AG04449 (cell line): Measurements from ENCODE around the gene CERK.
A peak's percentile ranks its signal among the peaks of the same experiment; 100 is the strongest.

Experiments
- CTCF ChIA-PET: fragments of 350-600 bp; formaldehyde crosslinking; extraction: SDS; loops from one replicate; lab custom pipeline; 2021; ENCODE audit warnings: antibody characterized with exemption; lab: Yijun Ruan, JAX
- POLR2A ChIA-PET: fragments of 400-600, 350-600 bp; formaldehyde crosslinking; extraction: SDS; loops from one replicate; lab custom pipeline; 2020; ENCODE audit warnings: antibody characterized with exemption, inconsistent platforms; lab: Yijun Ruan, JAX
- DNase-seq: peaks from one replicate; pipeline ENCODE4 v3.0.0-alpha.2; 2010; ENCODE audit warnings: low read depth, low spot score
- H3K4me3 ChIP-seq: 2 replicates; pipeline ENCODE4 v1.5.1; 2011; ENCODE audit warnings: low read depth, mild to moderate bottlenecking, control low read depth, low read length
- TF ChIP-seq, protein P1 (sequence below): IDR thresholded peaks from one replicate; pipeline ENCODE4 v1.5.1; 2011; ENCODE audit warnings: mild to moderate bottlenecking, moderate library complexity, low read length, control low read depth, inconsistent platforms; ENCODE audit not compliant: insufficient read depth; ENCODE audit errors: missing control alignments

The CERK gene

DNA sequence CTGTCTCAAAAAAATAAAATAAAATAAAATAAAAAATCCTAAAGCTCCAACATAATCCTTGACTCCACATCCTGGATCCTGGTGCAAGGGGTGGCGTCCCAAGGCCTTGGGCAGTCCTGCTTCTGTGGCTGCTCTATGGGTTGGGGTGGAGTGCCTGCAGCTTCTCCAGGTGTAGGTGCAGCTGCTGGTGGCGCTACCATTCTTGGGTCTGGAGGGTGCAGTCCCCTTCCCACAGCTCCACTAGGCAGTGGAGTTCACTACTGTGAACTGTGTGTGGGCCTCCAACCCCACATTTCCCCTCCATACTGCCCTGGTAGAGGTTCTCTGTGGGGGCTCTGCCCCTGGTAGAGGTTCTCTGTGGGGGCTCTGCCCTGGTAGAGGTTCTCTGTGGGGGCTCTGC lies 17.5 kb upstream of the CERK start:
- no peak for DNase-seq
- CTCF ChIA-PET: interaction anchor here (1.5 to 2.5 kb wide), 2 partner anchors 16 to 25 kb away, joined by 3 to 7 read pairs; no protein-coding TSS in a partner anchor
- POLR2A ChIA-PET: no interaction called here
- TF ChIP-seq, protein P1, sequence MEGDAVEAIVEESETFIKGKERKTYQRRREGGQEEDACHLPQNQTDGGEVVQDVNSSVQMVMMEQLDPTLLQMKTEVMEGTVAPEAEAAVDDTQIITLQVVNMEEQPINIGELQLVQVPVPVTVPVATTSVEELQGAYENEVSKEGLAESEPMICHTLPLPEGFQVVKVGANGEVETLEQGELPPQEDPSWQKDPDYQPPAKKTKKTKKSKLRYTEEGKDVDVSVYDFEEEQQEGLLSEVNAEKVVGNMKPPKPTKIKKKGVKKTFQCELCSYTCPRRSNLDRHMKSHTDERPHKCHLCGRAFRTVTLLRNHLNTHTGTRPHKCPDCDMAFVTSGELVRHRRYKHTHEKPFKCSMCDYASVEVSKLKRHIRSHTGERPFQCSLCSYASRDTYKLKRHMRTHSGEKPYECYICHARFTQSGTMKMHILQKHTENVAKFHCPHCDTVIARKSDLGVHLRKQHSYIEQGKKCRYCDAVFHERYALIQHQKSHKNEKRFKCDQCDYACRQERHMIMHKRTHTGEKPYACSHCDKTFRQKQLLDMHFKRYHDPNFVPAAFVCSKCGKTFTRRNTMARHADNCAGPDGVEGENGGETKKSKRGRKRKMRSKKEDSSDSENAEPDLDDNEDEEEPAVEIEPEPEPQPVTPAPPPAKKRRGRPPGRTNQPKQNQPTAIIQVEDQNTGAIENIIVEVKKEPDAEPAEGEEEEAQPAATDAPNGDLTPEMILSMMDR: no peak
- H3K4me3 ChIP-seq: no peak overlapping the region

DNA sequence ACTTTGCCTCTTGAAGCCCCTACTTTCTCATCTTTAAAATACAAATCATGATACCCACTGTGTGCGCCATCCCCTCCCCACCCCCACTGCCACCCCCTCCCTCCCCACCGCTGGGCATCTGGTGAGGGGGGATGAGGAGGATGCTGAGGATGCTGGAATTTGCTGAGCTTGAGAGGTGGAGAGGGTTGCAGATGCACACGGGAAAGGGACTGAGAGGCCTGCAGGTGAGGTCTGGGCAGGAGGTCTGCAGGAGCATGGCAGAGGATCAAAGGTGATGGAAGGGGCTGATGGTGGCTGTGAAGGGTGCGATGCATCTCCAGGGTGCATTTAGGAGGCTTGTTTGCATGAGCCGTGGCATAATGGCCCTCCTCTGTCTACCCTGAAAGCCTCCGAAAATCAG lies 16.8 kb upstream of the CERK start:
- CTCF ChIA-PET: interaction anchor here (1.0 to 2.5 kb wide), 2 partner anchors 10 to 15 kb away, joined by 3 to 7 read pairs; no protein-coding TSS in a partner anchor
- POLR2A ChIA-PET: interaction anchor here (1.5 kb wide), 1 partner anchor 8 kb away, joined by 12 read pairs; the partner anchor contains the start of gene TBC1D22A

DNA sequence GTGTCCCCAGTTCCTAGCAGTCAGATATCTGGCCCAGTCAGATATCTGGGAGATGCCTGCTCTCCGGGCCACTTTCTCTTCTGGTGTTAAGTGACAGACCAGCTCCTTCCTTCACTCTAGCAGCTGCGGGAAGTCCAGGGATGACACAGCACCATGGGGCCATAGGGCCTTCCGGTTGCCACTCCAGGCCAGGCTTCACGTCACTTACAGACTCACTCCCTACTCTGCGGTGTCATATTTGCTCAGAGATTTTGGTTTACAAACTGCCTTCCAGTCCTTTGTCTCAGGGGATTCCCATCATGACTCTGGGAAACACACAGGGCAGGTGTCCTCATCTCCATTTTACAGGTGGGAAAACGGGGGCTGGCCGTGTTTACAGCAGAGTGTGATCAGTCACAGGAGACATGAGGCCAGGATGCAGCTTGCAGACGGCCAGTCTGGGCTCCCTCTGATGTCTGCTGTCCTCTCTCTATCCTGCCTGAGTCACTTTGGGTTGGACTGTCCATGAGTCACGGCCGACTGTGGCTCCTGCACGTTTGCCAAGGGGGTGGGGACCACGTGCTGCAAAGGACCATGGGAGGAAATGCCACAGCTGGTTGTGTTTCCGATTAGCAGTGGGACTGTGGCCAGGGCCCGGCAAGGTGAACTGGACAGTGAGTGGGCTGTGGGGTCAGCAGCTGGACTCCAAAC lies 16.2 kb upstream of the CERK start:
- POLR2A ChIA-PET: interaction anchor here (0.7 to 1.5 kb wide), 2 partner anchors 8 to 1734 kb away, joined by 3 to 12 read pairs; partner anchors contain the start of gene TBC1D22A
- TF ChIP-seq, protein P1: no peak
- CTCF ChIA-PET: interaction anchor here (1.0 to 2.5 kb wide), 2 partner anchors 9 to 15 kb away, joined by 3 to 7 read pairs; no protein-coding TSS in a partner anchor
- peak; percentile 90 for DNase-seq
- H3K4me3 ChIP-seq: no peak overlapping the region; the same call in 1 of the 2 replicates

More for the DNA sequence above, 16.8 kb upstream of the CERK start:
- DNase-seq: no peak
- no peak overlapping the region for H3K4me3 ChIP-seq
- TF ChIP-seq, protein P1: no peak

DNA sequence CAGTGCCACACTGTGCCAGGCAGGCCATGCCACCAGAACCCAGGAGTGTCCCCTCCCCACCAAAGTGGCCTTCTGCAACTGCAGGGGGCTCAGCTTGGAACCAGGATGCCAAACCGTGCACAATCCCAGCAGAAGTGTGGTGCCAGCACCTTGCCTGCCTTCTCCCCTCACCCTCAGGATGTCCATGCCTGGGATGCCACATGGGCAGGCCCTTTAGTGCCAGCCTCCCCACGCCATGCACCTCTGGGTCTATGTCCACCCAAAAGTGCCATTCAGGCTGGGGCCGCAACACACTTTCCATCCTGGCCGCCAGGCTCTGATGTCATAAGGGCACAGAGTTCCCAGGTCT lies 15.7 kb upstream of the CERK start:
- POLR2A ChIA-PET: interaction anchor here (0.7 to 1.5 kb wide), 2 partner anchors 9 to 1734 kb away, joined by 3 to 12 read pairs; partner anchors contain the start of gene TBC1D22A

DNA sequence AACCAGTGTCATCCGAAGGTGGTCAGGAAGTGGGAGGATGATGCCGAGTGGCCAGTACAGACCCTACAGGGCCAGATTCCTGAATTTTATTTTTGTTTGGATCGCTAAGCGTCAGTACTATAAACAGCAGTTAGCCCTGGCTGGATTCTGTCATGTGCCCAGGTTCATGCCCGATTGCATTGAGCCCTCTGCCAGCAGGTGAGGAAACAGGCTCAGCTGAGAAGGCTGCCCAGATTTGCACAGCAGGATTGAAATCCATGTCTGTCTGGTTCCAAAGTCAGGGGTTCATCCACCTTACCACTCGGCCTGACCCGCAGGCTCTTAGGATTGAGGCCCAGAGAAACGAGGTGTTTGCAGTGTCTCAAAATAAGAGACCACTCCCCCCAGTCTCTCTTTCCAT lies 15.3 kb upstream of the CERK start:
- TF ChIP-seq, protein P1: no peak
- DNase-seq: no peak
- H3K4me3 ChIP-seq: no peak overlapping the region
- ChIA-PET POLR2A (interaction anchor here (0.8 to 1.5 kb wide), 2 partner anchors 9 to 10 kb away, joined by 3 to 12 read pairs; partner anchors contain the start of gene TBC1D22A), CTCF (interaction anchor here (2.5 kb wide), 1 partner anchor 14 kb away, joined by 7 read pairs; no protein-coding TSS in a partner anchor)

More for the DNA sequence above, 15.7 kb upstream of the CERK start:
- TF ChIP-seq, protein P1: no peak
- H3K4me3 ChIP-seq: no peak overlapping the region
- no peak for DNase-seq
- CTCF ChIA-PET: interaction anchor here (1.0 to 2.5 kb wide), 2 partner anchors 8 to 14 kb away, joined by 3 to 7 read pairs; no protein-coding TSS in a partner anchor

DNA sequence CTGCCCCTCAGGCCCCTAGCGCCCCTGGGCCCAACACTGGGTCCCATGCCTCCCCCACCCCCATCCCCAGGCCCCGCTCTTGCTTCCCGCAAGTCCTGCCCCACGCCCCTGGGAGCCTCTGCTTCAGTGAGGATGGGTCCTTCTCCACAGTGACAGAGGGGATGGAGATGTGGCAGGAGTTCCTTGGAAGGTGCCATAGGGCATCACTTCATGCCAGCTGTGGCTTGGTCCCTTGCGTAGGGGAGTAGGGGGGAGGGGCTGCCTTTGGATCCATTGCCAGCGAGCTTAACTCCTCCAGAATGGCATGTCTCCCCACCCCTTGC lies 14.9 kb upstream of the CERK start:
- DNase-seq: no peak
- H3K4me3 ChIP-seq: no peak overlapping the region
- ChIA-PET CTCF (interaction anchor here (2.5 kb wide), 1 partner anchor 13 kb away, joined by 7 read pairs; no protein-coding TSS in a partner anchor), POLR2A (interaction anchor here (0.8 kb wide), 1 partner anchor 10 kb away, joined by 3 read pairs; no protein-coding TSS in a partner anchor)
- TF ChIP-seq, protein P1: no peak
